ENCODE results near the gene LYSMD3.
"Not testable (repeated sequence)": the region's sequence is repeated elsewhere in the genome, so short reads cannot be mapped to it uniquely, and the experiment has no call there.

LYSMD3 gene

DNA sequence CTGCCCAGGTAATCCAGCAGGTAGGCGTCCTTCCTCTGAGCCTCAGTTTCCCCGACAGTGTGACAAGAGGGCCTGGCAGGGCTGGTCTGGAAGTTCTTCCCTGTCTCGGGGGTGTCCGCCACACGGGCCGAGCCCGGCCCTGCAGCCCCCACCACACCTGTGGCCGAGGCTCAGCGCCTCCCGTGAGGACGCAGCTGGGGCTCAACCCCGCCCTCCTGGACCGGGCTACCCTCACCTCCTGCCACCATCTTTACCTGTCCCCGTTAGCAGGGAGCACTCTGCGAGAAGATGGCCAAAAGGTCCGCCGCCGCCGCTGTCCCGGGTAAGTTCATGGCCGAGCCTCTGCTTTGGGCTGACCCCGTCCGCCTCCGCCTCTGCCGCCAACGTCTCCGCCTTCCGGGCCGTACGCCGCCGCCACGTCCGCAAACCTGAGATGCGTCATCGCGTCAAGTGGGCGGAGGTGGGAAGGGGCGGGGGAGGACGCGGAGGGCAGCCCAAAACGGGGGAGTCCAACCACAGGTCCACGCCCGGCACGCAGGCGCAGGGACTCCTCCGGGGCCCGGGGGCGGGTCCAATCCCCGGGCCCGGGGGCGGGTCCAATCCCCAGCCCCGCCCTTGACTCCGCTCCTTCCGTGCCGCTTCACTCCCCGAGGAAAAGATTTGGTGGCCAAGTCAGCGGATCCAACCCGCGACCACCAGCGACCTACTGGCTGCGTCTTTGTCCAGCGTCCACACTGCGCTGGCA lies at the start of gene LYSMD3:
Gene LYSMD3, minus strand, starts transcription at position 391 of the 745 bp plus-strand sequence. CDS start 4,295 bp downstream, outside the sequence.
- DNase-seq (ENCODE audit: low read depth in 3 of 3) = peak; percentile 89 to 93 (median 93)

DNA sequence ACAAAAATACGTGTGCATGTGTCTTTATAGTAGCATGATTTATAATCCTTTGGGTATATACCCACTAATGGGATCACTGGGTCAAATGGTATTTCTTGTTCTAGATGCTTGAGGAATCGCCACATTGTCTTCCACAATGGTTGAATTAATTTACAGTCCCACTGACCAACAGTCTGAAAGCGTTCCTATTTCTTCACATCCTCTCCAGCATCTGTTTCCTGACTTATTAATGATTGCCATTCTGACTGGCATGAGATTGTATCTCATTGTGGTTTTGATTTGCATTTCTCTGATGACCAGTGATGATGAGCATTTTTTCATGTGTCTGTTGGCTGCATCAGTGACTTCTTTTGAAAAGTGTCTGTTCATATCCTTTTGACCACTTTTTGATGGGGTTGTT lies 47.2 kb upstream of the LYSMD3 start:
- not testable (repeated sequence) for DNase-seq (ENCODE audit: low read depth in 3 of 3)

DNA sequence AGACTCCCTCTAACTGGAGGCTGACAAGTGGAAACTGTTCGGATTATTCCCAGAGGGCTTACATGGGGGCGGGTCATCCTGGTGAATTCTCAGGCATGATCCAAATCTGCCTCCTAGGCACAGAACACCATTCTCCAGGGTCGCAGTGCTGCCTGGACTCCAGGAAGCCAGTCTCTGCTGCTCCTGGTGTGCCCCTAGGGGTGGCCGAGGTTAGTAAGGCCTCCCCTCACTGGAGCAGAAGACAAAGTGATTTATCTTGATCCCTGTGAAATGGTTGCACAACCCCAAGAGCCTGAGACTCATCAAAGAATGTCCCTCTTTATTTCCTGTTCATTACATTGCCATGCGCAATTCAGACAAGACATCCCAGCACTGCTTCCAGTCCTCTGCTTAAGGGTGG lies 46.3 kb upstream of the LYSMD3 start:
- DNase-seq (ENCODE audit: low read depth in 3 of 3) = no peak

DNA sequence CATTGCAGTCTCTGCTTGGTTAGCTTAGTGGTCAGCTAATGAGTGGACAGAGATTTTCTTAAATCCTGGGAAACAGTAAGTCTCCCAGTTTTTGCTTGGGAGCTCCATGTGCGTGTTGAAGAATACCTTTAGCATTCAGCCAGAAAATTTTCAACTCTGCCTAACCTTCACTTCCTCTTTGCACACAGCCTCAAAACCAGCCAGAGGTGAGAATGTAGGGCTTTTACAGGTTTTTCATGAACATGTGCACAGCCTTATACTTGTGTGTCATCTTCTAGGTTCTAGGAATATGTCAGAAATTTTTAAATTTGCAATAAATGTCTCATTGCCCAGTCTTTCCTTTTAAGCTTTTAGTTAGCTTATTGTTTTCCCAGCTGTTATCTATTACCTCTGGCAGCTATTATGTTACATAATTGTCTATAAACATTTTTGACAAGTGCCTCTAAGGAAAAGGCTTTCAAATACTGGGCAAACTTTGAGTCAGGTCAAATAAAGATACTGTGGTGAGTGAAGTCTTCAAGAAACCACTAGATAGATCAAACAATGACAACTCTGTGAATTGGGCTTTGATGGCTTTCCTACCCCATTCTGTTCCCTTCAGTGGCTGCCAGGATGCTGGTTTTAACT lies 41.9 kb upstream of the LYSMD3 start:
- DNase-seq (ENCODE audit: low read depth in 3 of 3) = no peak

DNA sequence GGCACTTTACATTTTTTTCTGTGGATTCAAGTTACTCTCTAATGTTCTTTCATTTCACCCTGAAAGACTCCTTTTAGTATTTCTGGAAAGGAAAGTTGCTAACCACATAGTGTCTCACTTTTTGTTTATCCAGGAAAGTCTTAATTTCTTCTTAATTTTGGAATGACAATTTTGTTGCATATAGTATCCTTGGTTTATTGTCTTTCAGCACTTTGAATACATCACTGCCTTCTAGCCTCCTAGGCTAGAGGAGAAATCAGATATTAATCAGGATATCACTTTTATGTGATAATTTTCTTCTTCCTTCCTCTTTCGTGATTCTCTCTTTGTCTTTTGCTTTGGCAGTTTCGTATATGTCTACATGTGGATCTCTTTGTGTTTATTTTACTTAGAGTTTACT lies 40.6 kb upstream of the LYSMD3 start:
- DNase-seq (ENCODE audit: low read depth in 3 of 3) = no peak

DNA sequence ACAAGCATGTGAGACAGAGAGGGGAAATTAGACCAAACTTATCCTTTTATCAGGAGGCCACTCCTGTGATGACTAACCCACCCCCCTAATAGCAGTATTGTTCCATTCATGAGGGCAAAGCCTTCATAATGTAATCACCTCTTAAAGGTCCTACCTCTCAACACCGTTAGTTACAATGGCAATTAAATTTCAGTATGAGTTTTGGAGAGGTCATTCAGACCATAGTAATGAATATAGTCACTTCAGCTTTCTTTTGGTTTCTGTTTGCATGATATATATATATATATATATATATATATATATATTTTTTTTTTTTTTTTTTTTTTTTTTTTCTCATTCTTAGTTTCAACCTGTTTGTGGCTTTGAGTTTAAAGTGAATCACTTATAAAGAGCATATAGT lies 39.7 kb upstream of the LYSMD3 start:
- DNase-seq (ENCODE audit: low read depth in 3 of 3) = no peak

DNA sequence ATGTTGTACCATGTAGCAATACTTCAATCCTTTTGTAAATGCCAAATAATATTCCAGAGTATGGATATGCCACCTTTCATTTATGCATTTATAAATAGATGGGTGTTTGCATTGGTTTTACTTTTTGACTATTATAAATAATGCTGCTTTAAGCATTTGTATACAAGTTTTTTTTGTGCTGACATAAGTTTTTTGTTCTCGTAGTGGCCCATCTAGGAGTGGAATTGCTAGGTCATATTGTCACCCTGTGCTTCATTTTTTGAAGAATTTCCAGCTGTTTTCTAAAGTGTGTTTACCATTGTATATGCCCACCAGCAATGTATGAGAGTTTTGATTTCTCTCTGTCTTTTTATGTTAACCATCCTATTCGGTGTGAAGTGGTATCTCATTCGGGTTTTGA lies 36.1 kb upstream of the LYSMD3 start:
- DNase-seq (ENCODE audit: low read depth in 3 of 3) = no peak

DNA sequence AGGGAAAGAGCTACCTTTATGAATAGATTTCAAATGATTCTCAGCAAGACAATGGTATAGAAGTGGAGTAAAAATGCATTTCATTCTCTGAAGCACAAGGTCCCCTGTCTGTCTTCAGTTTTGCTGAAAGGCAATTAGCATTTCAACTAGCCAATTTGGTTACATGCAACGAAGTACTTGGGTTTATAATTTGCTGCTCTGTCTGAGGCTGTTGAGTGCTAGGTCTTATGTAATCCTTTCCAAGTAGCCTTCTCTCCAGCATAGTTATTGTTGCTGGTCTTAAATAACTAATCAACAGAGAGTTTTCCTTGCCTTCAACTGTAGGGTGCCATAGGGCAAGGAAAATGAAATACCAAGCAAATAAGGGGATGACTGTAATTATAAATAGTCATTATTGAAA lies 33.7 kb upstream of the LYSMD3 start:
- DNase-seq (ENCODE audit: low read depth in 3 of 3) = no peak

DNA sequence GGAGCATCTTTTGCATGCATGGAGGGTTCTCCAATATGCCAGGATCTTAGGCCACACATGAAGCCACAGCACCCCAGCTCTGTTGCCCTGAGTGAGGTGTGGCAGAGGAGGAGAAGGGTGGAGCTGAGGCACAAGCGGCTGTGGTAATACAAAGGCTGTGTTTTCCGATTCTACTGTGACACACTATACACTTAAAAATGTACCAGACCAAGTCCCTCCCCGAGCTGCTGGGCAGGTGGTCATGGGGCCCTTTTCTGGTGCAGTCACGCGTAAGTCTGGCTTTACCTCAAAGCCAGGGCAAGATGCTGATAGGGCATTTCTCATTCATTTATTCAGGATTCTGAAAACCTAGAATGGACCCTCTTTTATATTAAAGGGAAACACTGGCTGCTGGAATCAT lies 33.0 kb upstream of the LYSMD3 start:
- no peak for DNase-seq (ENCODE audit: low read depth in 3 of 3)

DNA sequence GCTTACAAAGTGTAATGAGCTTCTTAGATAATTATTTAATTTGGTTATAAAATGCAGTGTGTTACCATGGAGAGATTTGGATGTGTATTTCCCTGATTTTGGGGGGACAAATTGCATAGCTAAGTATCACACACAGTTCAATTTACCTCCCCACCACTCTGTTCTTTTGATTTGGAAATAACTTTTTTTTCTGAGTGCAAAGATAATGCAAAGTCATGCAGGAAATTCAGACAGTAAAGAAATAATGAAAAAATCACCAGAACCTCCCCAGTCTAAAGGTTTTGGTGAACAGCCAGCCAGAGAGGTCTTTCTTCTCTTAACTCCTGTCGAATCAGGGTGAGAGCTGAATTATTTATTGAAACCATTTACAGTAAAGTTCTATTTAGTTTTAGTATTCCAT lies 32.4 kb upstream of the LYSMD3 start:
- no peak for DNase-seq (ENCODE audit: low read depth in 3 of 3)

DNA sequence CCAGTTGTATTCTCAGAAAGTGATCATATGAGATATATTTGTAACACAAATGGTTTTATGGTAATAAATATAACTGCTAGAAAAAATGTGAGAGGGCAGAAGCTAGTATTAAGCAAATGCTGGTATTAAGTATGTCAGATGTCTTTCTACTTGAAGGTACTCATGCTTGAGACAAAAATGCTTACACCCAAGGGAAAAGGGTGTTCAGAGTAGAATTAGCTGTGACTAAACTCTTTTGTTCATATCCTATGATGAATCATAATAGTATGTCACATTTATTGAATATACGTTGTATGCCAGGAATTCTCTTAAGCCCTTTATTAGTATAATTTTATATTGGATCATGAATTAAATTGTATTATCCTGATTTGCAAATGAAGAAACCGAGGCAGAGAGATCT lies 31.4 kb upstream of the LYSMD3 start:
- no peak for DNase-seq (ENCODE audit: low read depth in 3 of 3)

DNA sequence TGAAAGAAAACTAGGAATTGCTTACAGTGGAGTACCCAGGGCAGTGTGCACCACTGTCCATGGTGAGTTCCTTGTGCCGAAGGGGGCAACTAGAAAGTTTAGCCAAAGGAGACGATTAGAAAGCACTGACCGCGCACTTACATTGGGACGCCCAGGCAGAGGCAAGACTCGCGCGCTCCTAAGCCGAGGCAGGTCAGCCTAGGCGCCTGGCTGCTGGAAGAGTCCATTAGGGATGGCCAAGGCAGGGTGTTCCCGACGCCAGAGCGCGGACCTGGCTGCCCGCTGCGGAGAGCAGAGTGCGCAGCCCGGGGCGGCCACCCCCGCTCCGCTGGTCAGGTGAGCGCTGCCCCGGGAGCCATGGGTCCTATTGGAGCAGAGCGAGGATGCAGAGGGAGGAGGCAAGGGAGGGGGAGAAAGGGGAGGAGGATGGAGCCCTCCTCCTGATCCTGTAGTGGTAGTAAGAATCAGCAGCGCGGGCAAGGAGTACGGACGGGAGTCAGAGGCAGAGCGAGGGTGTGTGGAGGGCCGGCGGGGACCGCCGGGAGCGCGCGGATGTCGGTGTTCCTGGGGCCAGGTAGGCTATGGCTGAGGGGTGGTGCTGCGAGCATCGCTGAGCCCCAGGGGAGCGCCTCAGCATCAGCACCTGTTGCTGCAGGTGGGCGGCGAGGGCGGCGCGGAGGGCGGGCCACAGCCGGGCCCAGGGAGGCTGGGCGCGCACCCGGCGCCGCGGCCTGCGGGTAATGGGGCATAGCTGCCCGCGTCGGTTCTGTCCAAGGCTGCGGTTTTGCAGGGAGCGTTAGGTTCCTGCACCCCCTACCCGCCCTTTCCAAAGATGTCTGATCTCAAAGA lies 29.2 kb upstream of the LYSMD3 start, which contains the start of gene ADGRV1:
Gene ADGRV1, plus strand, starts transcription at position 454 of the 849 bp plus-strand sequence. Its CDS starts 99 bp downstream, at position 553.
- DNase-seq (ENCODE audit: low read depth in 3 of 3) = peak in 1 of 3 experiments; percentile 2

DNA sequence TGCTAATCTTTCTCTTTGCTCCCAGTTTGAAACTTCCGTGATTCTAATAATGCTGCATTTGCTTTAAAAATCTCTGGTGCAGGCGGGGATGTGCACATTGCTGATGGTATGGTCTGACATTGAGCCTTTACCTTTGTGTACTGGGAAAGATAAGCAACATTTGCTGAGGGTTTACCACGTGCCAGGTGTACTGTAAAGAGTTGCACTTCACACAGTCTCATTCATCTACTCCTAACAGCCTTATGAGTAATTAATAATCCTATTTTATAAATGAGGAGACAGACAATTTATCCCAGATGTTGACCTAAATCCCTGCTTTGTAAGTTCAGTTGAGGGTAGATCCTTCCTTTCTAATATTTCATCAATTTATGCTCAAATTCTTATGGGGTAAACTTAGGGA lies 28.5 kb upstream of the LYSMD3 start:
- no peak for DNase-seq (ENCODE audit: low read depth in 3 of 3)

DNA sequence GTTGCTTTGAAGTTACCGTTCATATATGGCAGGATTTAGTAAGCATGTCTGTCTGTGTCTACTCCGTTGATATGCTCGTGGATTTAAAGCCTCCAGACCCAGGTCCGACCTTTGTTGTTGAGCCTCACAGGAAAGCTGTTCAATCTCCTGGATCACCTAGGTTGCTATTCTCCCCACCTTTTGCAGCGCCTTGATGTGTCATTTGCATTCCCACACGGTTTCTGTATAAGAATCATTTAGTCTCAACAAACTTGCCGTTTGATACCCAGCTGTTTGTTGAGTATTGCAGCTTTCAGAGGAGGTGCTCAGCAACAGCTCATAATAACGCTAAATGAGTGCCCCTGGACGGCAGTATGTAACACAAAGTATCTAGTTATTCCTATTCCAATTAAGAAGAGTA lies 28.0 kb upstream of the LYSMD3 start:
- no peak for DNase-seq (ENCODE audit: low read depth in 3 of 3)

DNA sequence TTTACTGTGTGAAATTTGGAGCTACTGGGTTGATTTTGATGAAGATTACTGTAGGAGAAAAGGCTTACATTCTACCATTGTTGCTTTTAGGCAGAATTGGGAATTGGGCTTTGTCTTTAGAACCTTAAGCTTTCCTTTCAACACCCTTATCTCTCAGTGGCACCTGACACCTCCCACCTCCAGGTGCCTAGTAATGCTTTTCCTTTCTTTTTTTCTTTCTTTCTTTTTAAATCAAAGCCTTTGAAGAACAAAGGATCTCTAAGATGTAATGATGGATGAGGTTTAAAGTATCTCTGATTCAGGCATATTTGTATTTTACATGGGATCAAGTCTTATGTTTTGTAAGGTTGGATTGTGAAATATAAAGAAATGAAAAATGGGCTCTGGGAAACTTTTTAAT lies 26.3 kb upstream of the LYSMD3 start:
- no peak for DNase-seq (ENCODE audit: low read depth in 3 of 3)

DNA sequence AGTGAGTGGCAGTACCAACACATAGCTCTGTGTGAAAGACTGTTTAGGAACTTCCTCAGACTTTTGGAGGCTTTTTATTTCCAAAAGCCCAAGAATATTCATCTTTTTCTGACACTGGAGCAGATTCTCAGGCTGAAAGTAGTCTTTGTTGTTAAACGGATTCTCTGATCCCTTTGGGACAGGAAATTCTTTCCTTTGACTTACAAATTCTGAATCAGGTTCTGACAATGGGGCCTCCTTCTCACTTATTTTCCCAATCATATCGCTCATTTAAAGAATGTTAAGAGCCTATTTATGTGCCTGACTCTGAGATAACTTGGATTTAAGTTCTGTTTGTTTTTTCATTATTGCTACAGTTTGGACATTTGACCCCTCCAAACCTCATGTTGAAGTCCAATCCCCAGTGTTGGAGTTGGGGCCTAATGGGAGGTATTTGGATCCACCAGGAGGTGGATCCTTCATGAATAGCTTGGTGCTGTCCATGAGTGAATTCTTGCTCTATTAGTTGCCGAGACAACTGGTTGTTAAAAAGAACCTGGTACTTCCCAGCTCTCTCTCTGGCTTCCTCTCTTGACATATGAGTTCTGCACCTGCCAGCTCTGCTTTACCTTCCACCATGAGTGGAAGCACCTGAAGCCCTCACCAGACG lies 25.1 kb upstream of the LYSMD3 start:
- no peak for DNase-seq (ENCODE audit: low read depth in 3 of 3)

DNA sequence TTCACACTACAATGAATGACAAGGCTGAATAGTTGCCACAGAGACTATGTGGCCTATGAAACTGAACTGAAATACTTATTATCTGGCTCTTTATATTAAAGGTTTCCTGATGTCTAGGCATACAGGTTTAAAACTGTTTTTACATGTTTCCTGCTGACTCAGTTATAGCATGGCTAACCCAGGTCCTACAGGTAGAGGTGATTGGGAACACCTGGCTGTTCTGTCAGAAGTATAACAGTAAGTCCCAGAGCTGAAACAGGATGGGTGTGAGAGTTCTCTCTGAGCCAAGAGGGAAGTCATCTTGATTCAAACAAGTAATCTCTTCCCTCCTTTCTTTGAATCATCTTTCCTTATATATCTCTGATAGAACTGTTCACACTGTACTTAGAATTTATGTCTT lies 24.3 kb upstream of the LYSMD3 start:
- DNase-seq (ENCODE audit: low read depth in 3 of 3) = no peak

DNA sequence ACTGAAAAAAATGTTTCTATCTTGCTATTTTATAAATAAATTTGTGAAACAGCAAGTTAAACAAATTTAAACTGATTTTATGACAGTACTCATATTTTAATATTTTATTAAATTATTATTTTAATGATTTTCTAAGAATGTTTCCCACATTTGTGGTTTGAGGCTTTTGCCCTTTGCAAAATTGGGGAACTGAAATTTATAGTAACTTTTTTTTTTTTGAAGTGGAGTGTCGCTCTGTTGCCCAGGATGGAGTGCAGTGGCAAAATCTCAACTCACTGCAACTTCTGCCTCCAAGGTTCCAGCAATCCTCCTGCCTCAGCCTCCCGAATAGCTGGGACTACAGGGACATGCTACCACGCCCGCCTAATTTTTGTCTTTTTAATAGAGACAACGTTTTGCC lies 22.0 kb upstream of the LYSMD3 start:
- DNase-seq (ENCODE audit: low read depth in 3 of 3) = no peak

DNA sequence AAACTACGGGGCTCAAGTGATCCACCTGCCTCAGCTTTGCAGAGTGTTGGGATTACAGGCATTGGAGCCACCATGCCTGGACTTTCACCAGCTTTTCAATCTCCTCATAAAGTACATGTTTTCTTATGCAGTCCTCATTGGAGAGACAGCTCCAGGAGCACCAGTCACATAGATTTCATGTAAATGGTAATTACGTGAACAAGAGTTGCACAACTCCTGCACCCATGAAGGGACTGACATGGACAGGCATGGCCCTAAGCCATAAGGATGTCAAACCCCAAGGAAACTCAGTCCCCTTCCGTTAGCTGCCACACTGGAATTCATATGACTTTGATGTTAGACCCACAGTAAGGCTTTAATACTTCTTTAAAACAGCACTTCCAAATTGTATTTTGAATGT lies 21.6 kb upstream of the LYSMD3 start:
- DNase-seq (ENCODE audit: low read depth in 3 of 3) = no peak

DNA sequence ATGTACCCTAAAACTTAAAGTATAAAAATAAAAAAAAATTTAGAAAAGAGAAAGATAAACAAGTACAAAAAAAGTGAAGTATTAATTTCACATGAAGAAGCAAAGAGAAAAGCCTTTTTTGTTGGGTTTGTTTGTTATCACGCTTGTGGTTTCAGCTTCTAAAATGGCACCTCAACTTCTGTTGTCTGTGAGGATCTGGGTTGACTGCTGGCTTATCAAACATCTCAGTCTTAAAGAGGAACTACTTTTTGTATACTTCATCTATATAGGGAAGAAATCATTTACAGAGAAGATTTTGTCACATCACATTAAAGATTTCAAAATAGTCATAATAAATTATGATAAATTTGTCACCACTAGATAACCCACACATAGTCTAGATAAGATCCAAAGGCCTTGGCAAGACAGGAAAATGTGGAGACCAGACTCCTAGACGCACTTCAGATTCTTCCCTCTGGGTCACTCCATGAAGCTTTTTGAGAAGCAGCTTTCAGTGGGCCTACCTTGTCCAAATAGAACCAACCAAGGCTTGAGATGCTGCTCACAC lies 20.4 kb upstream of the LYSMD3 start:
- no peak for DNase-seq (ENCODE audit: low read depth in 3 of 3)

DNA sequence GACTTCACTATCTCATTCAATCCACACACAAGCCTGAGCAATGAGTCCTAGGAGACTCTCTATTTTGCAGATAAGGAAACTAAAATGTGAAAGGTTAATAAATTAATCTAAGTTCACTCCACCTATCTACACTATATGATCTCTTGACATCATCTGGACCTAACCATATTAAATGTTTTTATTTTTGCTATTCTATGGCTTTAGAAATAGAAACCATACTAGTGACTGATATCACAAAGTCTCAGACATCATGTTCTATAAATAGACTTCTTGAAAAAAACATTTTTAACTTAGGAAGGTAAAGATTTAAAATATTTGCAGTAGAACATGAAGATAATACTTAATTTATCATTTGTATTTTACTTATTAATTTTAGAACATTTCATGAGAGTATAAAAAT lies 19.8 kb upstream of the LYSMD3 start:
- DNase-seq (ENCODE audit: low read depth in 3 of 3) = no peak

DNA sequence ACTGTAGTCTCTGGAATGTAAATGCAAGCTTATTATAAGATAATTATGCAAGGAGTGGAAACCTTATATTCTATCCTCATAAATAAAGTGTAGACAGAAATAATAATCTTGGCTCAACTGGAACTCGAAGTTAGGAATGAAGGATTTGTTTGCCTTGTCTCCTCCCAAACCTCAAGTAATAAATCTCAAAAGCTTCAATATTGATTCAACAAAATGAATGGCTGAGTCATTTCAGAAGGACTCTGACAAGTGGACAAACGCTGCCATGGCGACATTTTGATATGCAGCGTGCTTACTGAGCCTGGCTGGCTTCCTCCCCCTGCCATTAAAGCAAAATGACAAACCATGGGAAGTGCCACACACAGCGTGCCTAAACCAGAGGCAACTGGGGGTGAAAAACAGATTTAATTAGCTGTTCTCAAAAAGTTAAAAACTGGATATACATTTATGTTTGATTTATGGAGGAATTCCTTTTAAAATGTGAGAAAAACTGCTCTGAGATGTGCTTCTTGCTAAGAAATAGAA lies 18.7 kb upstream of the LYSMD3 start:
- no peak for DNase-seq (ENCODE audit: low read depth in 3 of 3)
